Brain microvascular endothelial cell (primary cell): ENCODE data around the gene KCNJ1.

Experiments used
- DNase-seq: peaks from one replicate; pipeline ENCODE4 v3.0.0-alpha.2; 2020
- H3K27ac ChIP-seq: fragments of 250-450 bp; sonication (Bioruptor Pico); 2 replicates; pipeline ENCODE4 v1.5.1; 2020; ENCODE audit warnings: mild to moderate bottlenecking, moderate library complexity
- H3K27me3 ChIP-seq: fragments of 250-450 bp; sonication (Bioruptor Pico); replicated peaks from 2 replicates; pipeline ENCODE4 v1.5.1; 2020; ENCODE audit warnings: mild to moderate bottlenecking
- H3K36me3 ChIP-seq: fragments of 250-450 bp; sonication (Bioruptor Pico); replicated peaks from 2 replicates; pipeline ENCODE4 v1.5.1; 2020; ENCODE audit warnings: mild to moderate bottlenecking
- H3K4me3 ChIP-seq: 2 replicates; pipeline ENCODE4 v1.5.1; 2011; ENCODE audit warnings: low read depth, mild to moderate bottlenecking, control low read depth, low read length, moderate library complexity
- CTCF ChIP-seq: IDR thresholded peaks from 2 replicates; pipeline ENCODE4 v1.5.1; 2011; ENCODE audit warnings: low read depth, mild to moderate bottlenecking, moderate library complexity, low read length, control low read depth, inconsistent platforms; ENCODE audit errors: missing control alignments
- in situ Hi-C: cut with HindIII; loops from 2 replicates; pipeline ENCODE4 v1.10.0; 2017; ENCODE audit warnings: low sequenced_read_pairs, low pct_ligation_motif_present

KCNJ1 gene

GRCh38 chr11:128819198-128819597 is 47.9 kb downstream of the KCNJ1 start:
- H3K36me3 ChIP-seq, result no peaks in the 10 kb centered on the region

DNA sequence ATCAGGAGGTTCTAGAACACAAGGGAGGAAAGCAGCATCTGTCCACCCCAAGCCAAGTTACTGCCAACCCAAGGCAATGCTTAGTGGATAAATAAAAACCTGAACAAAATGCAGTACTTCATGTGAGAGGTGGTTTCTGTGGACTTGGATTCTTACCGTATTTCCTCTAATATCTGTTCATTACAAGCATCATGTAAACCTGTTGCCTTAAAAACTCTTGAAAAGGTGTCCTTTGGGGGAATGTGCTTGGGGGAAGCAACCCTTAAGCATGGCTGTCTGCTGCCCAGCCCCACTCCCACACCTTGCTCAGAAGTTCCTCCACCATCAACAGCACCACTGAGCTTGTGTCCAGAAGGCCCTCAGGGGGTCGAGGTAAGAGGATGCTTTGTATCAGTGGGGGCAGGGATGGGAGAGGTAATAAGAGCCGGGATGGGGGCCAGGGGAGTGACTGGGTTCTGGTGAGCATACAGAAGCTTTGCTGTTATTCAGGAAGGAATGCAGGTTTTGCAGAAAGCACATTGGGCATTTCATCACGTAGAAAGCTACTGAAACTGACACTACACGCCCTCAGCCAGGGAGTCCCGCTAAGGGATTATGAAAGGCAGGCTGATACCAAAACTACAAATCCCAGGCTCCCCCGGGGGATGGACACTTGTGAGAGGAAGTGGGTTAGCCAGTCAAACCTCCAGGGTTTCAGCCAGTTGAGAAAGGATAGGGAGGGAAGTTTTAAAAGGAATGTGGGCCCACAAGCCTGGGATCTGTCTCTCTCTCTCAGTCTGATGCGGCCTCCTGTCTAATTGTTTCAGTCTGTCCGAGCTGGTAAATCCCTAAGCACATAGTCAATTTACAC is 52.0 kb downstream of the KCNJ1 start:
- DNase-seq, result peak; percentile 76
- Histone ChIP-seq H3K4me3 (peak overlapping the region; percentile 6), H3K36me3 (peaks cover 14% of the 10 kb centered on the region), H3K27ac (no peak overlapping the region), H3K27me3 (no peaks in the 10 kb centered on the region)
- no peak for TF ChIP-seq CTCF
- in situ Hi-C loops, result no loop called here

More at GRCh38 chr11:128819198-128819597, 47.9 kb downstream of the KCNJ1 start:
- H3K27me3 ChIP-seq, result no peaks in the 10 kb centered on the region
- in situ Hi-C loops, result no loop called here
- no peak overlapping the region for H3K27ac ChIP-seq
- TF ChIP-seq CTCF, result no peak
- H3K4me3 ChIP-seq, result no peak overlapping the region
- no peak for DNase-seq

- in situ Hi-C loops, result no loop called here
- no peak for DNase-seq
- Histone ChIP-seq H3K27ac (no peak overlapping the region), H3K27me3 (no peaks in the 10 kb centered on the region), H3K36me3 (peaks cover 20% of the 10 kb centered on the region), H3K4me3 (no peak overlapping the region)
- no peak for TF ChIP-seq CTCF
Measured at GRCh38 chr11:128813729-128814128, 53.4 kb downstream of the KCNJ1 start.

- Histone ChIP-seq H3K27ac (no peak overlapping the region), H3K36me3 (peaks cover 24% of the 10 kb centered on the region), H3K4me3 (no peak overlapping the region), H3K27me3 (no peaks in the 10 kb centered on the region)
- no peak for TF ChIP-seq CTCF
- no peak for DNase-seq
- in situ Hi-C loops, result no loop called here
Measured at GRCh38 chr11:128810784-128811514, 56.1 kb downstream of the KCNJ1 start.

- H3K27ac ChIP-seq, result no peak overlapping the region
- no peaks in the 10 kb centered on the region for H3K27me3 ChIP-seq
- DNase-seq, result no peak
- TF ChIP-seq CTCF, result no peak
- no peak overlapping the region for H3K4me3 ChIP-seq
- H3K36me3 ChIP-seq, result peaks cover 26% of the 10 kb centered on the region
- in situ Hi-C loops, result no loop called here
Measured at GRCh38 chr11:128809128-128809527, 58.0 kb downstream of the KCNJ1 start.
